Measurements from ENCODE around the gene SLC22A14. TPM values are rescaled to one million over a fixed set of nuclear protein-coding genes. Genes with fewer than 3 reads are reported as not detected.
"Not testable (repeated sequence)": the region's sequence is repeated elsewhere in the genome, so short reads cannot be mapped to it uniquely, and the experiment has no call there.

Gene SLC22A14
- total RNA-seq, 1 donor from 2014 or later, result not detected

DNA sequence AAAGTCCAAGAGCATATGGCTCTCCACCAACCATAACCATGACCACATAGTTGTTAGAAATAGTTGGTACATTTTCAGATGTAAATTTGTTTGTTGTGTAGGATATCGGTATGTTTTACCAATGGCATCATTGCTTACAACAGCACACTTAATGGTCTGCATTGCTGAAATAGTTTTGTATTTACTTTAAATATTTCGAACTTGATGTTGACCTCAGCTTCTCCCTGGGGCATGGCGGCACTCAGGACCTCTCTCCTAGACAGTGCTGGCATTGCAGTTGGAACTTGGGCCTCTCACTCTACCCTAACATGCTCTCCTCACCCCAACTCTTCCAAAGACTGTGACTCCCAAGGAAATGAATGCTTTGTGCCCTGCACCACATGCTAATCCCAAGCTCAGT, 11.5 kb upstream of the SLC22A14 start:
- no peak for DNase-seq (ENCODE audit: low spot score)

GRCh38 chr3:38271553-38271952, 10.5 kb upstream of the SLC22A14 start:
- no peak for DNase-seq (ENCODE audit: low spot score)

- DNase-seq (ENCODE audit: low spot score), result no peak
Observed at GRCh38 chr3:38274864-38275649, 7.0 kb upstream of the SLC22A14 start.

DNA sequence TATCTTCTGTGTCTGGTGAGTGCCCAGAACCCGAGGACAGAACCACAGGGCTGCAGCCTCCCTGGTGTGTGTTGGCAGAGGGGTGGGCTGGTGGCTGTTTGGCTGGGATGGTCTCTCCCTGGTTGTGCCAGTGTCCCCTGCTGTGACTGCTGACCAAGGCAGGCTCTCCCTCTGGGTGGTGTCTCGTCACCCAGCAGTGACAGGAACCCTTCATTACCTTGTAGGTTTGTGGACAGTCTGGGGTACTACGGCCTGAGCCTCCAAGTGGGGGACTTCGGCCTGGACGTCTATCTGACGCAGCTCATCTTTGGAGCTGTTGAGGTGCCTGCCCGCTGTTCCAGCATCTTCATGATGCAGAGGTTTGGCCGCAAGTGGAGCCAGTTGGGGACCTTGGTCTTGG, 6.4 kb upstream of the SLC22A14 start:
- DNase-seq (ENCODE audit: low spot score), result no peak

GRCh38 chr3:38276081-38276916, 5.8 kb upstream of the SLC22A14 start:
- no peak for DNase-seq (ENCODE audit: low spot score)

DNA sequence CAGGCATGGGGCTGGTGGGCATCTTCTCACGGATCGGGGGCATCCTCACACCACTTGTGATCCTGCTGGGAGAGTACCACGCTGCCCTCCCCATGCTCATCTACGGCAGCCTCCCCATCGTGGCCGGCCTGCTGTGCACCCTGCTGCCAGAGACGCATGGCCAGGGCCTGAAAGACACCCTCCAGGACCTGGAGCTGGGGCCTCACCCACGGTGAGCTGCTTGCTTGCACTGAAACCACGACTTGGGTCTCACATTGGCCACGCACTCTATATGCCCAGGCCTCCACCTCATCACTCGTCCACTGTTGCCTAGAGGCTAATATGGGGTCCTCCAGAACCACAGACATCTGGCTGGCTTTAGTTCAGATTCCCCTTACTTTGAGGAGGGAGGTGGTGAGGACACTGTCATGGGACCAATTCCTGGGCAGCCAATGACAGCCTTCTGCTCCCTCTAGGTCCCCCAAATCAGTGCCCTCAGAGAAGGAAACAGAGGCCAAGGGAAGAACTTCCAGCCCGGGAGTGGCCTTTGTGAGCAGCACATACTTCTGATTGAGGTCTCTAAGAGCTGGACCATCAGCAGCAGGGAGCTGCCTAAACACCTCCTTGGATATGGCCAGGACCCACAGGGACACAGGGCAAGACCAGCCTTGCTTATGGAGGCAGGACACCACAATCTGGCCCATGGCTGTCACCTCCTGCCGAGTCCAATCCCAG, 5.0 kb upstream of the SLC22A14 start:
- DNase-seq (ENCODE audit: low spot score), result no peak

DNA sequence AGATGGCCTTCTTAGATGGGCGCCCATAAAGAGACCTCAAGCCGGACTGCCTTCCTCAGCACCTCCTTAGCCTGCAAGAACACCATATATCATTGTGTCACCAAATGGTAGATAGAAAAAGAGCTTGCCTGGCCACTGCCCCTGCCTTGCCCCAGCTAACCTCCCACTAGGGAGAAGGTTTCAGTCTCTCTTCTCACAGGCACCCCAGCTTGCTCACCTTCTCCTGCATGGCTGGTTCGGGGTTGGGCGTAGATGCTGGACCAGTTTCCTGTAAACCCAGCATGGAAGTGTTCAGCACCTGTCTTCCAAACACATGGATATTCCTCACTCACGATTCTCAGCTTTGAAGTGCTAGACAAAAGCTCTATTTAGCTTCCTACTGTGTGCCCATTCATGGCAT, 3.3 kb upstream of the SLC22A14 start:
- no peak for DNase-seq (ENCODE audit: low spot score)

DNA sequence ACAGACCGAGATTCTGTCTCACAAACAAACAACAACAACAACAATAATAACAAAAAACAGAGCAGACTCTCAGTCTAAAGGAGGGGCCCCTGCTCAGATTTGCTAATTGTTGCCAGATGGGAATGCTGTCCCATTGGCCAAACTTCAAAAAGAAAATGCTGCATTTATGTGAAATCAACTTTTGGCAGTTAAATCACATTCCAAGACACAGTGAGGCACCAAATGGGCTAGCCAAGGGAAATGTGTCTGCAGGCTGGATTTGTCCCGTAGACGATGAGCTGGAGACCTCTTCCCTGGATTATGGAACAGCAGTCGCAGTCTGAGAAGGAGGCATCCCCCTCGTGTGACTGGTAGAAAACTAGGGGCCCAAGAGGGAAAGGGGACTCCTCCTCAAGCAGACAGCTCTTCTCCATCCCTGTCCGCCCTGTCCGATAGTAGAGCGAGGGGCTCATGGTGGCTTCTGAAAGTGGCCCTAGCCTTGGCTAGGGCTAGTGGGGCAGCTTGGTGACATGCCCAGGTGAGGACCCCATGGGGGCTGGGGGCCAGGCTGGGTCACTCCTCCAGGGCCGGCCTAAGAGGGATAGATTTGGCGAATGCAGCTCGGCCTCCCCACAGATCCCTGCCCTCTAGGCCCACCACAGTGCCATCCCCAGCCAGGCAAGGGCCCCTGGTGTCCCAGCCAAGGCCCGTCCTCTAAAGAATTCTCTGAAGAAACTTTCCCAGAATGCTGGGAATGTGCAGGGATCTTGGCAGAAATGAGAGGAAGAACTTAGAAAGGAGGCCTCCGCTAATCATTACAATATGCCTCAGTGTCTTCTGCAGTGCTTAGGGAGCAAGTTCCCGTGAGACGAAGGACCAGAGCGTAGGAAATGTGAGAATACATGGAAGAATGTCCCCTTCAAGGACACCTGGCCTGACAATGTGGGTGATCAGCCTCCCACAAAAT, 2.0 kb downstream of the SLC22A14 start:
- DNase-seq (ENCODE audit: low spot score), result no peak

DNA sequence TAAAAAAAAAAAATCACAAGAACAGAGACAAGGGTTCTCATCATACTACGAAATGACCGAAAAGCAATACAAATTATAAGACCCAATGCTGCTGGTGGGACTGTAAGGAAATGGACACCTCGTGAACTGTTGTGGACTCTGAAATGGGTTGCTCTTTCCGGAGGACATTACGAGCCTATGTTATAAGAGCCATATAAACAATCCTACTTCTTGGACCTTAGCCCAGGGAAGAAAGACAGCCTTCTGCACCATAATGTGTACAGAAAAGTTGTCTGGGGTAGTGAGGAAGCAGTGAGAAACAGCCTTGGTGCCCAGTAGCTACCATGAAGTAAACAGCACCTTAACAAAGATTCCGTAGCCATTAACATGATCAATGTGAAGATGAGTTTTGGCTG, 2.7 kb downstream of the SLC22A14 start:
- no peak for DNase-seq (ENCODE audit: low spot score)

DNA sequence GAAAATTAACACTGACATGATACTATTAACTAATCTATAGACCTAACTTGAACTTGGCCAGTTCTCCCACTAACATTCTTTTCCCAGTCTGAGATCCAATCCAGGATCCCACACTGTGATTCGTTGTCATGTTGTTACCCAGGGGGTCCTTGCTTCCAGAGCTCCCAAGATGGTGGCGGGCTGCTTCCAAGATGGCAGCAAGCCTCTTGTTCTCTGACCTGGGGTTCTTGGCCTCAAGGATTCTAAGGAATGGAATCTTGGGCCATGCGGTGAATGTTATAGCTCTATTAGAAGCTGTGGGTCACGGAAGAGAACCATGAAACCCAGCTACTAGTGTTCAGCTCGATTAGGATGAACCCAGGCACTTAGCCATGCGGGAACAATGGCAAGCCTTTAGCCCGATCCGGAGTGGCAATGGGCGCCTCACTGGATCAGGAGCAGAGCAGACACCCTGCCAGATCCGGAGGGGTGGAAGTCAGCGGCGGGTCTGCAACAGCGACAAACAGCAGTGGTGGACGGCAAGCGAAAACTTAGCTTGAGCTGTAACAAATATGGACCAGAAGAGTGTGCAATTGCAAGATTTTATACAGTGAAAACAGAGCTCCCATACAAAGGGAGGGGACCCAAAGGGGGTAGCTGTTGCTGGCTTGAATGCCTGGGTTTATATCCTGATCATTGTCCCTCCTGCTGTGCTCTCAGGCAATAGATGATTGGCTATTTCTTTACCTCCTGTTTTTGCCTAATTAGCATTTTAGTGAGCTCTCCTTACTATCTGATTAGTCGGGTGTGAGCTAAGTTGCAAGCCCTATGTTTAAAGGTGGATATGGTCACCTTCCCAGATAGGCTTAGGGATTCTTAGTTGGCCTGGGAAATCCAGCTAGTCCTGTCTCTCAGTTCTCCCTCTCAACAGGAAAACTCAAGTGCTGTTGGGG, 7.5 kb downstream of the SLC22A14 start:
- not testable (repeated sequence) for DNase-seq (ENCODE audit: low spot score)

GRCh38 chr3:38297053-38297452, 15.0 kb downstream of the SLC22A14 start:
- not testable (repeated sequence) for DNase-seq (ENCODE audit: low spot score)

DNA sequence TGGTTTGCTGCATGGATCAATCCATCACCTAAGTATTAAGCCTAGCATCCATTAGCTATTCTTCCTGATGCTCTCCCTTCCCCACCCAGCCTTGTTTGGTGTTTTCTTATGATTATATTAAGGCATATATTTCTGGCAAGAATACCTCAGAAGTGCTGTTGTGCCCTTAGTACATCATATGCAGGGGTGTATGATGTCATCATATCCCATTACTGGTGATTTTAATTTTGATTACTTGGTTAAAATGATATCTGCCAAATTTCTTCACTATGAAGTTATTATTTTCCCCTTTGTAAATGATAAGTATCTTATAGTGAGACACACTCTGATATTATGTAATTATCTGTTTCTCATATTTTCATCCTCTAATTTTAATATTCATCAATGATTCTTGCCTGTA, 15.4 kb downstream of the SLC22A14 start:
- DNase-seq (ENCODE audit: low spot score), result no peak

GRCh38 chr3:38297947-38298711, 16.0 kb downstream of the SLC22A14 start:
- no peak for DNase-seq (ENCODE audit: low spot score)

GRCh38 chr3:38306941-38307340, 24.8 kb downstream of the SLC22A14 start:
- no peak for DNase-seq (ENCODE audit: low spot score)

DNA sequence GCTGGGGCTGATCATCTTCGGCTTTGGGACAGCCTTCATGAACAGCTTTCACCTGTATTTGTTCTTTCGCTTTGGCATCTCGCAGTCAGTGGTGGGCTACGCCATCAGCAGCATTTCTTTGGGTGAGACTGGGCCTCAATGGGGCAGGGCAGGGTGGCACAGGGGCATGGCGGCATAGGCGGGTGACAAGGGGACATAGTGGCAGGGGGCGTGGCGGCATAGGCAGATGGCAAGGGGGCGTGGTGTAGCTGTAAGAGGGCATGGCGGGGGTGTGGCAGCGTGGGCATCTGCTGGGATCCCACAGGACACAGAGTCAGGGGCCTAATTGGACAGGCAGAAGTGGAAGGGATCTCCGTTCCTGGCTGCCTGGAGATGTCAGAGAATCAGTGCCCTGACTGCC, 25.5 kb downstream of the SLC22A14 start:
- no peak for DNase-seq (ENCODE audit: low spot score)

DNA sequence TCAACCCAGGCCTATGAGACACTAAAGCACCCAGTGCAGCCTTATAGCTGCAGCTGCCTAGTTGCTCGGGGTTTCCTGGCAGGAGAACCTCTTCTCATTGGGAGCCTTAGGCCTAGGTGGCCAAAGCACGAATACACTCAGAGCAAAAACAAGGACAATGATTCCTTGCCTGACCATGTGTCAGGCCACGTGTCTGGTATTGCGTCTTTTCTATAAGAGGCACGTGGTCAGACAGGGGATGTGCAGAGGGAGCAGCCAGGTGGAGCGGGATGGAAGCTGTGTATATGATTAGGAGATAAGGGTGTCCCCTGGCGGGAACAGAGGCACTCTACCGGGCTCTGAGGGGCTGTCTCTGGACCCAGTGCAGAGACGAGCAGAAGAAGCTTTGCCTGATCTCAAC, 26.4 kb downstream of the SLC22A14 start:
- no peak for DNase-seq (ENCODE audit: low spot score)

DNA sequence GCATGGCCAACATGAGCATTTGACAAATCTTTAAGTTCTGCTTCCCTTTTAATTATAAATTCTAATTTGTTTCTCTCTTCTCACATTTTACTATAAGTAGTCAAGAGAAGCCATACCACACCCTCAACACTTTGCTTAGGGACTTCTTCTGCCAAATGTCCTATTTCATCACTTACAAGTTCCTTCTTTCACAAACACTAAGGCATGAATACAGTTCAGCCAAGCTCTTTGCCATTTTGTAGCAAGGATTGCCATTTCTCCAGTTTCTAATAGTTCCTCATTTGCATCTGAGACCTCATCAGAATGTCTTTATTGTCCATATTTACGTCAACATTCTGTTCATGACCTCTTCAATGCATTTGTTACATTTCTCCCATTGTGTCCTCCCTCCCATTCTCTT, 29.4 kb downstream of the SLC22A14 start:
- DNase-seq (ENCODE audit: low spot score), result no peak

DNA sequence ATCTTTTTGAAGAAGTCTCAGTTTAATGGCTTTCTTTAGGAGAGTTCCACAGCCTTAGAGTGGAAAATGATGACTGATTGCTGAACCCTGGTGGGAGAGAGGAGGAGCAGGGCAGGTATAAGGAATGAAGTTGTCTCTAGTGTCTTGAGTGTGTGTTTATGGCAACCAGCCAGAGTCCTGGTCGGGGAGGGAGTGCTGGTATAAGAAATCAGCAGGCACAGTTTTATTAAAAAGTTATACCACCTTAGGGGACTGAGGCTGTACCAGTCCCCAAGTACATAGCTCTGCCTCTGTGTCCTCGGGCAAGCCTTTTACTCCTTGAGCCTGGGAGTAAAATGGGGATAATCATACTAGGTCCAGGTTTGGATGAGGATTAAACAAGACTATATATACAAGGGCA, 29.8 kb downstream of the SLC22A14 start:
- no peak for DNase-seq (ENCODE audit: low spot score)

GRCh38 chr3:38312356-38312755, 30.3 kb downstream of the SLC22A14 start:
- DNase-seq (ENCODE audit: low spot score), result no peak
